Fibroblast of the aortic adventitia (primary cell): ENCODE data around the gene PACRGL. TPM values are rescaled to one million over a fixed set of nuclear protein-coding genes. Genes with fewer than 3 reads are reported as not detected.

Source experiments
- DNase-seq: peaks from one replicate; pipeline ENCODE4 v3.0.0-alpha.2; 2010; ENCODE audit warnings: low read depth
- H3K4me3 ChIP-seq: 2 replicates; pipeline ENCODE4 v1.5.1; 2011; ENCODE audit warnings: low read depth, mild to moderate bottlenecking, control low read depth, low read length, moderate library complexity
- total RNA-seq: library from RNA; depleted of rRNA; stranded (reverse); fragments of >200 nt; gene quantifications from 2 replicates; pipeline ENCODE4 v1.2.3, GENCODE V29; 2012; ENCODE audit warnings: low replicate concordance
- TF ChIP-seq, protein P1 (sequence below): IDR thresholded peaks from 2 replicates; pipeline ENCODE4 v1.5.1; 2011; ENCODE audit warnings: mild to moderate bottlenecking, low read length, control low read depth, inconsistent platforms; ENCODE audit not compliant: insufficient read depth

PACRGL gene
- 20.3 and 29.6 TPM in 2 replicates for total RNA-seq

DNA sequence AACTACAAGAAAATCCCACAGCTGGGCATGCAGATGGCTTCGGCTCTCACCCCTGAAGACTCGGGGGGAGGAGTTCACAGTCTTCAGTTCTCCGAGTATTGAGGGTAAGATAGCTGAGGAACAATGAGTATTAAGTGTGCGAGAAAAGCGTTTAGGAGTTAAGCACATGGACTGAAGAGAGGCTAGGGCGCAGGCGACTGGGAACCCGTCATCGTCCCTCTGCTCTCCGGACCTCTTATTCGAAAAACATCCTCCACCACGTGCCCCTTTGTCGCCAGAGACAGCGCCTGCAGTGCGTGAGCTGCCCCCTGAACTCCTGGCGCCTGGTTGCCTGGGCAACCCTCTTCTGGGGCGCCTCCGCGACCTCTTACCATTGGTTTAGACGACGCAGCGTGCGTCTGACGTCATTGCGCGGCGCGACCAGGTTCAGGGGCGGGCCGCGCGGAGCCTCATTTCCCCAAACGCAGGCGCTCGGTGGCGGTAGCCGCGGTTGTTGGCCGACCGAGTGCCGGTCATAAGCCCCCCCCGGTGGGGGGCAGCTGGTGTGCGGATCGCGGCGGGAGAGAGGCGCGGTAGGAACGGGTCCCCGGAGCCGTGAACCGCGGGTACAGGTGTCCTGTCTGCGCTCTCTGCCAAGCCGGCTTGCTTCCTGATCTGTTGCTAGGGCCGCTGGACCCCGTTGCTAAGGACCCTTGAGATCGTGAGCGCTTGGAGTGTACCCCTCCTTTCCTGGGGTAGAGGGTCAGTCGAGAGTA, at the start of gene PACRGL:
Gene PACRGL, plus strand, starts transcription at position 452 of the 755 bp plus-strand sequence. CDS start 4,024 bp downstream, outside the sequence.
- peak; percentile 88 for DNase-seq
- TF ChIP-seq, protein P1, sequence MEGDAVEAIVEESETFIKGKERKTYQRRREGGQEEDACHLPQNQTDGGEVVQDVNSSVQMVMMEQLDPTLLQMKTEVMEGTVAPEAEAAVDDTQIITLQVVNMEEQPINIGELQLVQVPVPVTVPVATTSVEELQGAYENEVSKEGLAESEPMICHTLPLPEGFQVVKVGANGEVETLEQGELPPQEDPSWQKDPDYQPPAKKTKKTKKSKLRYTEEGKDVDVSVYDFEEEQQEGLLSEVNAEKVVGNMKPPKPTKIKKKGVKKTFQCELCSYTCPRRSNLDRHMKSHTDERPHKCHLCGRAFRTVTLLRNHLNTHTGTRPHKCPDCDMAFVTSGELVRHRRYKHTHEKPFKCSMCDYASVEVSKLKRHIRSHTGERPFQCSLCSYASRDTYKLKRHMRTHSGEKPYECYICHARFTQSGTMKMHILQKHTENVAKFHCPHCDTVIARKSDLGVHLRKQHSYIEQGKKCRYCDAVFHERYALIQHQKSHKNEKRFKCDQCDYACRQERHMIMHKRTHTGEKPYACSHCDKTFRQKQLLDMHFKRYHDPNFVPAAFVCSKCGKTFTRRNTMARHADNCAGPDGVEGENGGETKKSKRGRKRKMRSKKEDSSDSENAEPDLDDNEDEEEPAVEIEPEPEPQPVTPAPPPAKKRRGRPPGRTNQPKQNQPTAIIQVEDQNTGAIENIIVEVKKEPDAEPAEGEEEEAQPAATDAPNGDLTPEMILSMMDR: no peak
- peak within 1 kb of the TSS; percentile 95 for H3K4me3 ChIP-seq

DNA sequence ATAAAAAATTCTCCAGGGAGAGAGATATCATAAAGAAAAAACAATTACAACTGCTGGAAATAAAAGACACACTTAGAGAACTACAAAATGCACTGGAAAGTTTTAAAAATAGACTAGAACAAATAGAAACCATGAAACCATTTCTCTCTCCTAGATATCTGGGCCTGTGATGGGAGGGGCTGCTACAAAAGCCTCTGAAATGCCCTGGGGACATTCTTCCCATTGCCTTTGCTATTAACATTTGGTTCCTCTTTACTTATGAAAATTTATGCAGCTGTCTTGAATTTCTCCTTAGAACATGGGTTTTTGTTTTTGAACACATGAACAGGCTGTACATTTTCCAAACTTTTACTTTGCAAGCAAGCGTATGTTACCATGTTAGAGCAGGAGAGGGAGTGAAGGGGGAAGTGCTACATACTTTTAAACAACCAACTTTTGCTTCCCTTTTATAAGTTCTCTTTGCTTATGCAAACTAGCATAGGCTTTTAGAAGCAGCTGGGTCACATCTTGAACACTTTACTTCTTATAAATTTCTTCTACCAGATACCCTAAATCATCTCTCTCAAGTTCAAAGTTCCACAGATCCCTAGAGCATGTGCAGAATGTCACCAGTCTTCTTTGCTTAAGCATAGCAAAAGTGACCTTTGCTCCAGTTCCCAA, 47.9 kb upstream of the PACRGL start:
- no peak for DNase-seq
- TF ChIP-seq, protein P1: no peak

DNA sequence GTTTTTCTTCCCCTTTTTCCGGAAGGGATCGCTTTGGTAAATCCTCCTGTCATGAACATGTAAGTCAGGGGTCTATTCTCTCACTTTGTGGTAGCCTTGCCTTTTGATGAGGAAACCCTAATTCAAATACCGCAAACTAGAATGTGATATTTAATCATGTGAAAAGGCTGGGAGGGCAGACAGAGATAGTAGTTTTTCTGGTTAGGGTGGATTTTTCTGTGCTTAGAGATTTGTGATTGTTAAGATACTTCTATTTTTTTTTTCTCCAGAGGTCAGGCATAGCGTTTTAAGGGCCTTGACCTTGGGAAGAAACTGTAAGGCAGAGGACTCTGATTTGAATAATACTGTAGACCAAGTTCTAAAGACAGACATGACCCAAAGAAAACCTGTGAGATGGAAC, 41.8 kb upstream of the PACRGL start:
- no peak overlapping the region for H3K4me3 ChIP-seq
- DNase-seq: no peak
- TF ChIP-seq, protein P1: no peak

More for the DNA sequence above, 47.9 kb upstream of the PACRGL start:
- H3K4me3 ChIP-seq: no peak overlapping the region

DNA sequence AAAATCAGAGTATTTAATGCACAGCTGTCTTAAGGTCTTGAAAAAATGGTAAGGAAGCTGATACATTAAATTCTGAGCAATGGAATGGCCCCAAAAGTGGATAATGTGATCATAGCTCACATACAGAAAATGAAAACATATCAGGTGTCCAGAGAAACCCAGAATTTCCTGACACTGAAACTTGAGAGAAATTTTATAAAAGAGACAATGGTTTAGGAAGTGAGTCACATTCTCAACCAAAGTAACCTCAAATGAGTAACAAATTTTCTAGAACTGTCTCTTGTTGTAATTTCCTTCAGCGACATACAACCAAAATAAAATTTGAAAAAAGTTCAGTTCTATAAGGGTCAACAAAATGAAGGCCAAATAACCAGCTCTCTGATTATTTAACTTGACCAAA, 37.4 kb upstream of the PACRGL start:
- peak; percentile 26 for DNase-seq
- TF ChIP-seq, protein P1: no peak
- H3K4me3 ChIP-seq: no peak overlapping the region

DNA sequence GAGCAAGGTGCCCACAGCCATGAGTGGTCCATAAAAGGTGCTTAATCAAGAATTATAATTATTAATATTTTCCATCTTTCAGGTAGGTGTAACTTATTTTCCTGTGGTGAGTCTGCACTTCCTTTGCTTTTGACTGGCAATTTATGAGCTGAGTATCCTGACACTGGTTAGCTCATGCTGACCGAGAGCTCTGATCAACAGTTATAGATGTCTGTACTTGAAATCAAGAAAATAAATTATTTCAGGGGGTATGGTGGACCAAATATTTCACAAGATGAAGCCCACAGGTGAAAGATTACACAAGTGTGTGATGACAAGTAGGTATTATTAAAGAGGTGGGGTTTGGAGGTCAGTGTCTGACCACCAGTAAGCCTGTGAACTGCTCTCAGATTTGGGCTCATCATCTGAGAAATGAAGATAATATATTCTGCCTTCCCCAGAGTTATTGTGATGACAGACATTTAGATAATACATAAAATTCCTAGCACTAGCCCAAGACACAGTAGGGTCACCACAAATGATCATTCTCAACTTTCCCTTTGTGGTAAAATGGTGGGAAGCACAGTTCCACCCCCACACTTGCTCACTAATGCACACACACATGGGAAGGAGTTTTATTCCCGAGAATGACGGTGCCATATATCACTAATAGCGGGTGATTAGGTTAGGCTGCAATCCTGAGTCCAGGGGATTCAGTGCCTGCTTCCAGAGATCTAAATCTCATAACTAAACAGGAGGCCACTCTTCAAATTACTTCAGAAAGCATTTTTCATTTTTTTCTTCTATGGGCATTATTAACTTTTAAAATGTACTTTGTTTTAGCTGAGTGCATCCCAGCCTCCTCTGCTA, 34.0 kb upstream of the PACRGL start:
- DNase-seq: no peak
- no peak overlapping the region for H3K4me3 ChIP-seq
- TF ChIP-seq, protein P1: no peak

DNA sequence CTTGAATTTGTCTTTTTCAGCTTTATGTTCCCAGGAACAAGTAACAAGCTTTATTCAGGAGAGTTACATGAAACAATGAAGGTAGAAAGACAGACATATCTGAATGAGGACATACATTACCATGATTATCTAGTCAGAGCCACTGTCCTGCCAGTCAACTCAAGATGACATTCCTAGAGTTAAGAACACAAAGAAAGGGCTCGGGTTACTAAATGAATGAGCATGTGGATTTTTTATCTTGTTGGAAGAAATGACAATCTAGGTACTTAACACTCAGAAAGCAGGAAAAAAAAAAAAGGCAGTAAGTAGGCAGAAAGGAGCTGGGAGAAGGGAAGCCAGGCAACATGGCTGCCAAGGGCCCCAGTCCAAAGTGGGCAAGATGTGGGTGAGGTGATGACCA, 28.0 kb upstream of the PACRGL start:
- no peak for DNase-seq
- H3K4me3 ChIP-seq: no peak overlapping the region
- TF ChIP-seq, protein P1: no peak
